Vagina (tissue), 2 donors: ENCODE data around the gene NINJ2. TPM values are rescaled to one million over a fixed set of nuclear protein-coding genes. Genes with fewer than 3 reads are reported as not detected.

Source experiments
- DNase-seq, 2 donors: peaks; one replicate each; pipeline ENCODE4 v3.0.0-alpha.2; 2017; ENCODE audit errors: extremely low spot score in 2 of 2
- H3K27ac ChIP-seq: fragments of 200-600 bp; sonication (generic); one replicate; pipeline ENCODE4 v1.5.1; 2019
- H3K27me3 ChIP-seq: fragments of 200-600 bp; sonication (generic); one replicate; pipeline ENCODE4 v1.5.1; 2019
- H3K36me3 ChIP-seq, 2 donors: fragments of 200-600 bp; sonication (generic); one replicate each; pipeline ENCODE4 v1.5.1; 2017 to 2019
- H3K4me1 ChIP-seq: fragments of 200-600 bp; sonication (generic); one replicate; pipeline ENCODE4 v1.5.1; 2019
- H3K4me3 ChIP-seq, 2 donors: fragments of 200-600 bp; sonication (generic); 1 replicate in 1 of 2; 2 replicates in 1 of 2; pipeline ENCODE4 v1.5.1; 2016 to 2019
- H3K9me3 ChIP-seq: fragments of 200-600 bp; sonication (generic); one replicate; pipeline ENCODE4 v1.5.1; 2019
- CTCF ChIP-seq, 3 experiments: fragments of 450-650 bp in 2 of 3; fragments of 200-600 bp in 1 of 3; sonication (generic) in 1 of 3; IDR thresholded peaks; one replicate each; pipeline ENCODE4 v1.5.1; 2017 to 2019; ENCODE audit warnings: antibody characterized with exemption in 3 of 3, mild to moderate bottlenecking in 2 of 3, moderate library complexity in 2 of 3
- POLR2A ChIP-seq, 2 donors: fragments of 450-650 bp; IDR thresholded peaks; one replicate each; pipeline ENCODE4 v1.6.1; 2017; ENCODE audit warnings: antibody characterized with exemption in 2 of 2, mild to moderate bottlenecking in 2 of 2, moderate library complexity in 2 of 2
- POLR2AphosphoS5 ChIP-seq, 2 donors: sonication (generic); formaldehyde crosslinking; IDR thresholded peaks; one replicate each; pipeline ENCODE4 v1.9.0; 2017; ENCODE audit warnings: antibody characterized with exemption in 2 of 2, mild to moderate bottlenecking in 2 of 2, low read depth in 1 of 2; ENCODE audit not compliant: insufficient read depth in 1 of 2
- intact Hi-C: fragments of 100-400 bp; cut with DNase I; formaldehyde crosslinking; loops from one replicate; pipeline ENCODE4 v1.15.1; 2023
- total RNA-seq: library from RNA; depleted of rRNA; stranded (reverse); fragments of >200 nt; gene quantifications from one replicate; pipeline ENCODE4 v1.2.3, GENCODE V29; 2016

The NINJ2 gene
- total RNA-seq, 1 donor from 2014 or later: 23.8 TPM

- H3K4me1 ChIP-seq: peaks cover 20% of the 10 kb centered on the region
- DNase-seq: no peak
- H3K4me3 ChIP-seq: peak overlapping the region; percentile 34 to 36
- H3K36me3 ChIP-seq: no peaks in the 10 kb centered on the region
- peak overlapping the region; percentile 56 for H3K27ac ChIP-seq
- TF ChIP-seq POLR2A (IDR thresholded peaks at IDR 0.05): no peak
- no peak for TF ChIP-seq POLR2AphosphoS5 (IDR thresholded peaks at IDR 0.05; ENCODE audit: insufficient read depth in 1 of 2, low read depth in 1 of 2)
- TF ChIP-seq CTCF (IDR thresholded peaks at IDR 0.05): no peak
- H3K27me3 ChIP-seq: no peaks in the 10 kb centered on the region
- no peaks in the 10 kb centered on the region for H3K9me3 ChIP-seq
- intact Hi-C loops: loop anchor here (5.0 kb wide), 1 partner anchor 200 kb away; no protein-coding TSS in a partner anchor
Observed at GRCh38 chr12:662566-663292, 516 bp downstream of the NINJ2 start.

- no peak for DNase-seq
- H3K27ac ChIP-seq: peak overlapping the region; percentile 56
- H3K27me3 ChIP-seq: no peaks in the 10 kb centered on the region
- no peaks in the 10 kb centered on the region for H3K9me3 ChIP-seq
- TF ChIP-seq POLR2A (IDR thresholded peaks at IDR 0.05) (no peak), CTCF (IDR thresholded peaks at IDR 0.05) (no peak), POLR2AphosphoS5 (IDR thresholded peaks at IDR 0.05; ENCODE audit: insufficient read depth in 1 of 2, low read depth in 1 of 2) (no peak)
- intact Hi-C loops: loop anchor here (5.0 kb wide), 1 partner anchor 200 kb away; no protein-coding TSS in a partner anchor
- no peaks in the 10 kb centered on the region for H3K36me3 ChIP-seq
- peaks cover 20% of the 10 kb centered on the region for H3K4me1 ChIP-seq
- H3K4me3 ChIP-seq: no peak overlapping the region
Observed at GRCh38 chr12:661720-662486, 1.3 kb downstream of the NINJ2 start.

- Histone ChIP-seq H3K4me1 (peaks cover 17% of the 10 kb centered on the region), H3K27ac (no peak overlapping the region), H3K9me3 (no peaks in the 10 kb centered on the region), H3K4me3 (no peak overlapping the region), H3K36me3 (no peaks in the 10 kb centered on the region), H3K27me3 (no peaks in the 10 kb centered on the region)
- intact Hi-C loops: no loop called here
- no peak for DNase-seq
- no peak for TF ChIP-seq POLR2AphosphoS5 (IDR thresholded peaks at IDR 0.05; ENCODE audit: insufficient read depth in 1 of 2, low read depth in 1 of 2)
- TF ChIP-seq POLR2A (IDR thresholded peaks at IDR 0.05): no peak
- TF ChIP-seq CTCF (IDR thresholded peaks at IDR 0.05): no peak
Observed at GRCh38 chr12:659090-659683, 4.1 kb downstream of the NINJ2 start.

- Histone ChIP-seq H3K9me3 (no peaks in the 10 kb centered on the region), H3K4me1 (peaks cover 19% of the 10 kb centered on the region), H3K27ac (no peak overlapping the region), H3K36me3 (no peaks in the 10 kb centered on the region), H3K27me3 (no peaks in the 10 kb centered on the region), H3K4me3 (no peak overlapping the region)
- intact Hi-C loops: no loop called here
- DNase-seq: no peak
- TF ChIP-seq POLR2A (IDR thresholded peaks at IDR 0.05) (no peak), CTCF (IDR thresholded peaks at IDR 0.05) (no peak), POLR2AphosphoS5 (IDR thresholded peaks at IDR 0.05; ENCODE audit: insufficient read depth in 1 of 2, low read depth in 1 of 2) (no peak)
Observed at GRCh38 chr12:650983-651382, 12.3 kb downstream of the NINJ2 start.
